Endothelial cell of umbilical vein (primary cell): ENCODE results near the gene SMC1B. TPM values are rescaled to one million over a fixed set of nuclear protein-coding genes. Genes with fewer than 3 reads are reported as not detected.
A peak's percentile ranks its signal among the peaks of the same experiment; 100 is the strongest.

Source experiments
- Bru-seq: library from RNA; stranded (reverse); fragments of 400-500 nt; gene quantifications from one replicate; lab custom pipeline; 2021; lab: Mats Ljungman, UMichigan
- BruChase-seq, 2 experiments: library from RNA; stranded (reverse); fragments of 400-500 nt; gene quantifications; one replicate each; lab custom pipeline; 2021; lab: Mats Ljungman, UMichigan
- BruUV-seq: library from RNA; stranded (reverse); fragments of 400-500 nt; replicated peaks from 2 replicates; lab custom pipeline; 2021; lab: Mats Ljungman, UMichigan
- CTCF ChIA-PET: fragments of 300-600, 350-600 bp; sonication (Branson Sonifier 250); formaldehyde crosslinking; loops from one replicate; lab custom pipeline; 2021; ENCODE audit warnings: antibody characterized with exemption, inconsistent platforms; lab: Charles Lee
- POLR2A ChIA-PET: fragments of 300-600, 350-600 bp; sonication (Branson Sonifier 250); formaldehyde crosslinking; loops from one replicate; lab custom pipeline; 2021; ENCODE audit warnings: antibody characterized with exemption, inconsistent platforms; lab: Charles Lee
- DNase-seq: peaks from one replicate; pipeline ENCODE4 v3.0.0-alpha.2; 2011; ENCODE audit warnings: low read depth, low spot score
- FAIRE-seq: peaks from 2 replicates; lab custom pipeline; 2011; peaks lifted over from hg19 to GRCh38; lab: Jason Lieb, UNC
- H2AFZ ChIP-seq: 2 replicates; pipeline ENCODE4 v1.6.0; 2012; ENCODE audit warnings: low read depth, low read length, control low read depth, inconsistent platforms
- H3K27ac ChIP-seq: 2 replicates; pipeline ENCODE4 v1.5.1; 2011; ENCODE audit warnings: low read depth, mild to moderate bottlenecking, control low read depth, low read length, moderate library complexity; ENCODE audit not compliant: insufficient read depth
- H3K27me3 ChIP-seq, 2 experiments: 2 replicates each; pipeline versions ENCODE4 v1.6.0 to v1.6.1; 2011; ENCODE audit warnings: low read length in 2 of 2, mixed read lengths in 1 of 2; ENCODE audit not compliant: control insufficient read depth in 2 of 2, insufficient read depth in 2 of 2
- H3K36me3 ChIP-seq, 2 experiments: 2 replicates in 1 of 2; 3 replicates in 1 of 2; pipeline ENCODE4 v1.5.1; 2011; ENCODE audit warnings: low read length in 2 of 2, mild to moderate bottlenecking in 1 of 2, moderate library complexity in 1 of 2; ENCODE audit not compliant: control insufficient read depth in 2 of 2, insufficient read depth in 2 of 2; ENCODE audit errors: extremely low read depth in 1 of 2
- H3K4me1 ChIP-seq: 3 replicates; pipeline ENCODE4 v1.5.1; 2011; ENCODE audit warnings: mild to moderate bottlenecking, low read length; ENCODE audit not compliant: control insufficient read depth, insufficient read depth; ENCODE audit errors: extremely low read depth
- H3K4me2 ChIP-seq: 2 replicates; pipeline ENCODE4 v1.6.1; 2011; ENCODE audit warnings: low read length, control low read depth, mixed read lengths; ENCODE audit not compliant: insufficient read depth
- H3K4me3 ChIP-seq, 3 experiments: fragments of 200-600 bp in 1 of 3; sonication (generic), shearing (Covaris generic) in 1 of 3; replicated peaks in 1 of 3; 2 replicates each; pipeline ENCODE4 v1.5.1; 2011 to 2016; ENCODE audit warnings: control low read depth in 3 of 3, low read length in 3 of 3, mild to moderate bottlenecking in 2 of 3, inconsistent platforms in 1 of 3, low read depth in 1 of 3, moderate library complexity in 1 of 3; ENCODE audit not compliant: insufficient read depth in 1 of 3
- H3K79me2 ChIP-seq: 2 replicates; pipeline ENCODE4 v1.6.0; 2012; ENCODE audit warnings: low read length, inconsistent platforms; ENCODE audit not compliant: control insufficient read depth, insufficient read depth
- H3K9ac ChIP-seq: replicated peaks from 2 replicates; pipeline ENCODE3; 2011; ENCODE audit warnings: low read length, control low read depth; ENCODE audit not compliant: insufficient read depth; ENCODE audit errors: extremely low read depth
- H3K9me1 ChIP-seq: replicated peaks from 3 replicates; pipeline ENCODE4 v1.6.0; 2011; ENCODE audit warnings: mild to moderate bottlenecking, low read length; ENCODE audit not compliant: control insufficient read depth, insufficient read depth; ENCODE audit errors: extremely low read depth
- H3K9me3 ChIP-seq: replicated peaks from 2 replicates; pipeline ENCODE4 v1.5.1; 2012; ENCODE audit warnings: low read length, inconsistent platforms; ENCODE audit not compliant: control insufficient read depth, insufficient read depth
- H4K20me1 ChIP-seq: replicated peaks from 2 replicates; pipeline ENCODE3; 2011; ENCODE audit warnings: mild to moderate bottlenecking, low read length; ENCODE audit not compliant: control insufficient read depth, insufficient read depth; ENCODE audit errors: extremely low read depth
- FOS ChIP-seq: IDR thresholded peaks from 2 replicates; pipeline ENCODE4 v1.6.1; 2011; ENCODE audit warnings: mild to moderate bottlenecking, low read length, moderate library complexity, borderline replicate concordance; ENCODE audit not compliant: insufficient read depth
- MAX ChIP-seq: IDR thresholded peaks from 2 replicates; pipeline ENCODE4 v1.6.1; 2011; ENCODE audit not compliant: insufficient read depth, insufficient read length
- MYC ChIP-seq: IDR thresholded peaks from one replicate; pipeline ENCODE4 v1.6.1; 2011; ENCODE audit warnings: mild to moderate bottlenecking, low read depth, low read length
- POLR2AphosphoS5 ChIP-seq: IDR thresholded peaks from 2 replicates; pipeline ENCODE4 v1.6.1; 2012; ENCODE audit warnings: low read depth, mild to moderate bottlenecking, control low read depth, low read length, moderate library complexity; ENCODE audit not compliant: insufficient read depth
- dilution Hi-C: fragments of 300-500 bp; cut with MboI; formaldehyde crosslinking; loops from one replicate; pipeline ENCODE4 v1.15.0; 2019; ENCODE audit warnings: low sequenced_read_pairs; ENCODE audit not compliant: extremely low pct_ligation_motif_present
- intact Hi-C: fragments of 100-400 bp; cut with micrococcal nuclease; formaldehyde crosslinking; loops from one replicate; pipeline ENCODE4 v1.10.0; 2022
- long read RNA-seq: library from polyadenylated mRNA; stranded (forward); transcript quantifications from one replicate; pipeline ENCODE4 v2.0.0, GENCODE V29; 2021
- polyA minus RNA-seq, 3 experiments: library from RNA; depleted of rRNA, polyadenylated mRNA; stranded (reverse); fragments of >200 nt; gene quantifications; 1 replicate in 1 of 3; 2 replicates in 2 of 3; pipeline ENCODE4 v1.2.3, GENCODE V29; 2011
- polyA plus RNA-seq, 4 experiments: library from polyadenylated mRNA; depleted of rRNA in 3 of 4; stranded (reverse) in 3 of 4; unstranded in 1 of 4; fragments of >200 nt; gene quantifications; 2 replicates each; pipeline versions ENCODE4 v1.2.1 to v1.2.3, GENCODE V29; 2011 to 2012; ENCODE audit warnings: missing spikeins in 1 of 4
- total RNA-seq: library from RNA; stranded (reverse); gene quantifications from 2 replicates; pipeline ENCODE4 v1.2.3, GENCODE V29; 2021
- TF ChIP-seq, protein P1 (sequence below), 2 donors: IDR thresholded peaks; 1 replicate in 1 of 2; 2 replicates in 1 of 2; pipeline ENCODE4 v1.5.1; 2011; ENCODE audit warnings: low read length in 2 of 2, mild to moderate bottlenecking in 2 of 2, moderate library complexity in 2 of 2, control low read depth in 1 of 2, inconsistent platforms in 1 of 2, low read depth in 1 of 2; ENCODE audit not compliant: insufficient read depth in 1 of 2; ENCODE audit errors: extremely low read depth in 1 of 2

SMC1B gene, protein sequence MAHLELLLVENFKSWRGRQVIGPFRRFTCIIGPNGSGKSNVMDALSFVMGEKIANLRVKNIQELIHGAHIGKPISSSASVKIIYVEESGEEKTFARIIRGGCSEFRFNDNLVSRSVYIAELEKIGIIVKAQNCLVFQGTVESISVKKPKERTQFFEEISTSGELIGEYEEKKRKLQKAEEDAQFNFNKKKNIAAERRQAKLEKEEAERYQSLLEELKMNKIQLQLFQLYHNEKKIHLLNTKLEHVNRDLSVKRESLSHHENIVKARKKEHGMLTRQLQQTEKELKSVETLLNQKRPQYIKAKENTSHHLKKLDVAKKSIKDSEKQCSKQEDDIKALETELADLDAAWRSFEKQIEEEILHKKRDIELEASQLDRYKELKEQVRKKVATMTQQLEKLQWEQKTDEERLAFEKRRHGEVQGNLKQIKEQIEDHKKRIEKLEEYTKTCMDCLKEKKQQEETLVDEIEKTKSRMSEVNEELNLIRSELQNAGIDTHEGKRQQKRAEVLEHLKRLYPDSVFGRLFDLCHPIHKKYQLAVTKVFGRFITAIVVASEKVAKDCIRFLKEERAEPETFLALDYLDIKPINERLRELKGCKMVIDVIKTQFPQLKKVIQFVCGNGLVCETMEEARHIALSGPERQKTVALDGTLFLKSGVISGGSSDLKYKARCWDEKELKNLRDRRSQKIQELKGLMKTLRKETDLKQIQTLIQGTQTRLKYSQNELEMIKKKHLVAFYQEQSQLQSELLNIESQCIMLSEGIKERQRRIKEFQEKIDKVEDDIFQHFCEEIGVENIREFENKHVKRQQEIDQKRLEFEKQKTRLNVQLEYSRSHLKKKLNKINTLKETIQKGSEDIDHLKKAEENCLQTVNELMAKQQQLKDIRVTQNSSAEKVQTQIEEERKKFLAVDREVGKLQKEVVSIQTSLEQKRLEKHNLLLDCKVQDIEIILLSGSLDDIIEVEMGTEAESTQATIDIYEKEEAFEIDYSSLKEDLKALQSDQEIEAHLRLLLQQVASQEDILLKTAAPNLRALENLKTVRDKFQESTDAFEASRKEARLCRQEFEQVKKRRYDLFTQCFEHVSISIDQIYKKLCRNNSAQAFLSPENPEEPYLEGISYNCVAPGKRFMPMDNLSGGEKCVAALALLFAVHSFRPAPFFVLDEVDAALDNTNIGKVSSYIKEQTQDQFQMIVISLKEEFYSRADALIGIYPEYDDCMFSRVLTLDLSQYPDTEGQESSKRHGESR
- total RNA-seq (0.07 TPM in 1 of 2 replicates, not detected in the other), polyA plus RNA-seq (not detected in 2 replicates), polyA minus RNA-seq (not detected in 2 replicates), Bru-seq, nascent RNA (percentile 3 among the genes with signal in this experiment), BruChase-seq, experiment 1, labeled RNA remaining after a 6-hour chase (percentile 5 among the genes with signal in this experiment), BruChase-seq, experiment 2, labeled RNA remaining after a 2-hour chase (percentile 3 among the genes with signal in this experiment)
- not detected in 2 replicates for polyA plus RNA-seq (2011; cell fraction: cytosol; rRNA removed)
- 0.03 TPM in 1 of 2 replicates, not detected in the other for polyA plus RNA-seq (2011; cell fraction: nucleus; rRNA removed)
- 0.04 TPM in 1 of 2 replicates, not detected in the other for polyA plus RNA-seq (2012)
- polyA minus RNA-seq (2011; cell fraction: cytosol; rRNA and poly(A)+ RNA removed), result not detected
- polyA minus RNA-seq (2011; cell fraction: nucleus; rRNA and poly(A)+ RNA removed), result not detected in 2 replicates
- long read RNA-seq, partial matches to known transcripts, result 0 of 2 reads
- long read RNA-seq, other reads (novel, unspliced or antisense), result 2 of 2 reads

GRCh38 chr22:45413368-45414211 is at the start of gene SMC1B, which contains the start of gene RIBC2:
Gene SMC1B, minus strand, starts transcription at chr22:45413599. Its CDS starts 32 bp downstream, at chr22:45413567.
Gene RIBC2, plus strand, starts transcription at chr22:45413693. Its CDS starts 194 bp downstream, at chr22:45413887.
- dilution Hi-C loops, result no loop called here
- Histone ChIP-seq H2AFZ (peak within 1 kb of the TSS; percentile 82), H3K4me3 (peak within 1 kb of the TSS; percentile 32 to 66 (median 49))

More at GRCh38 chr22:45413368-45414211, at the start of gene SMC1B, which contains the start of gene RIBC2:
- no peaks in the 10 kb centered on the region for H3K79me2 ChIP-seq
- no peaks in the 10 kb centered on the region for H4K20me1 ChIP-seq
- H3K4me2 ChIP-seq, result peak within 1 kb of the TSS; percentile 70
- peak within 1 kb of the TSS; percentile 85 for H3K9ac ChIP-seq
- TSS peak; percentile 57 for BruUV-seq
- ChIA-PET POLR2A (no interaction called here), CTCF (interaction anchor here (1.1 to 2.1 kb wide), 7 partner anchors 9 to 103 kb away, joined by 3 to 9 read pairs (median 3); no protein-coding TSS in a partner anchor)
- peaks cover 0 to 3% of the 10 kb centered on the region in 2 experiments for H3K27me3 ChIP-seq
- DNase-seq (peak; percentile 76), FAIRE-seq (peak; percentile 81)
- intact Hi-C loops, result loop anchor here (1.0 to 2.0 kb wide), 4 partner anchors 22 to 104 kb away; partner anchors contain the start of gene FAM118A
- H3K9me3 ChIP-seq, result no peaks in the 10 kb centered on the region
- H3K9me1 ChIP-seq, result no peaks in the 10 kb centered on the region
- peak; percentile 87 for TF ChIP-seq MAX
- no peak for TF ChIP-seq FOS
- no peak for TF ChIP-seq POLR2AphosphoS5
- TF ChIP-seq MYC, result no peak
- TF ChIP-seq, protein P1, sequence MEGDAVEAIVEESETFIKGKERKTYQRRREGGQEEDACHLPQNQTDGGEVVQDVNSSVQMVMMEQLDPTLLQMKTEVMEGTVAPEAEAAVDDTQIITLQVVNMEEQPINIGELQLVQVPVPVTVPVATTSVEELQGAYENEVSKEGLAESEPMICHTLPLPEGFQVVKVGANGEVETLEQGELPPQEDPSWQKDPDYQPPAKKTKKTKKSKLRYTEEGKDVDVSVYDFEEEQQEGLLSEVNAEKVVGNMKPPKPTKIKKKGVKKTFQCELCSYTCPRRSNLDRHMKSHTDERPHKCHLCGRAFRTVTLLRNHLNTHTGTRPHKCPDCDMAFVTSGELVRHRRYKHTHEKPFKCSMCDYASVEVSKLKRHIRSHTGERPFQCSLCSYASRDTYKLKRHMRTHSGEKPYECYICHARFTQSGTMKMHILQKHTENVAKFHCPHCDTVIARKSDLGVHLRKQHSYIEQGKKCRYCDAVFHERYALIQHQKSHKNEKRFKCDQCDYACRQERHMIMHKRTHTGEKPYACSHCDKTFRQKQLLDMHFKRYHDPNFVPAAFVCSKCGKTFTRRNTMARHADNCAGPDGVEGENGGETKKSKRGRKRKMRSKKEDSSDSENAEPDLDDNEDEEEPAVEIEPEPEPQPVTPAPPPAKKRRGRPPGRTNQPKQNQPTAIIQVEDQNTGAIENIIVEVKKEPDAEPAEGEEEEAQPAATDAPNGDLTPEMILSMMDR (IDR thresholded peaks at IDR 0.05; ENCODE audit: extremely low read depth in 1 of 2, insufficient read depth in 1 of 2, low read depth in 1 of 2, low read length in 2 of 2), result peak in 1 of 2 donors; percentile 1
- no peaks in the 10 kb centered on the region for H3K36me3 ChIP-seq
- H3K4me1 ChIP-seq, result peaks cover 2% of the 10 kb centered on the region
- peak within 1 kb of the TSS; percentile 56 for H3K27ac ChIP-seq
